DND-41 (cell line): ENCODE results near the gene KDSR.

Experiments used
- EZH2 ChIP-seq: IDR thresholded peaks from 3 replicates; pipeline ENCODE4 v1.6.1; 2012; ENCODE audit warnings: borderline replicate concordance, low read depth, mild to moderate bottlenecking, moderate library complexity, low read length, inconsistent platforms; ENCODE audit not compliant: severe bottlenecking
- TF ChIP-seq, protein P1 (sequence below): IDR thresholded peaks from 2 replicates; pipeline ENCODE4 v1.5.1; 2012; ENCODE audit warnings: borderline replicate concordance, low read length, moderate library complexity, mild to moderate bottlenecking; ENCODE audit not compliant: poor library complexity, severe bottlenecking; ENCODE audit errors: extremely low read depth

DNA sequence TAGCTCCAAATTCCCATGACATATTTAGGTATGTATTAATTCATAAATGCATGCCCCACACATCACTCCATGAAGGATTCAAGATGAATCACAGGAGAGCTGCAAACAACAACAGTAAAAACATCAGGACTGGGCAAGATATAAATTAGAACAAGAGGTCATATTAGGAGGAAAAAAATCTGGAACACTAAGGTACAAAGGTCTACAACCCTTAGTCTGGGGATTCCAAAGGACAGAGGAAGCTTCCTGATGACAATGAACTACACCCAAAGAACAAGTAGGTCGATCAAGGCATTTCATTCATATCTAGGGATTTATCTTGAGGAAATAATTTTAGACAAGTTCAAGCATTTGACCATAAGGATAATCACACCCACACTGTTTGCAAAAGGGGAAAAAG lies 40.7 kb upstream of the KDSR start:
- TF ChIP-seq, protein P1, sequence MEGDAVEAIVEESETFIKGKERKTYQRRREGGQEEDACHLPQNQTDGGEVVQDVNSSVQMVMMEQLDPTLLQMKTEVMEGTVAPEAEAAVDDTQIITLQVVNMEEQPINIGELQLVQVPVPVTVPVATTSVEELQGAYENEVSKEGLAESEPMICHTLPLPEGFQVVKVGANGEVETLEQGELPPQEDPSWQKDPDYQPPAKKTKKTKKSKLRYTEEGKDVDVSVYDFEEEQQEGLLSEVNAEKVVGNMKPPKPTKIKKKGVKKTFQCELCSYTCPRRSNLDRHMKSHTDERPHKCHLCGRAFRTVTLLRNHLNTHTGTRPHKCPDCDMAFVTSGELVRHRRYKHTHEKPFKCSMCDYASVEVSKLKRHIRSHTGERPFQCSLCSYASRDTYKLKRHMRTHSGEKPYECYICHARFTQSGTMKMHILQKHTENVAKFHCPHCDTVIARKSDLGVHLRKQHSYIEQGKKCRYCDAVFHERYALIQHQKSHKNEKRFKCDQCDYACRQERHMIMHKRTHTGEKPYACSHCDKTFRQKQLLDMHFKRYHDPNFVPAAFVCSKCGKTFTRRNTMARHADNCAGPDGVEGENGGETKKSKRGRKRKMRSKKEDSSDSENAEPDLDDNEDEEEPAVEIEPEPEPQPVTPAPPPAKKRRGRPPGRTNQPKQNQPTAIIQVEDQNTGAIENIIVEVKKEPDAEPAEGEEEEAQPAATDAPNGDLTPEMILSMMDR = no peak
- TF ChIP-seq EZH2 = no peak
